HL-60/S4 treated with phorbol 12-myristate 13-acetate at 8.2 ng/mL for 4 days and 3 days (cell line): ENCODE measurements around the gene MAP3K1.
"Not testable (repeated sequence)": the region's sequence is repeated elsewhere in the genome, so short reads cannot be mapped to it uniquely, and the experiment has no call there.

Experiments used
- in situ Hi-C: fragments of 300-500 bp; cut with MboI; formaldehyde crosslinking; loops from 2 replicates; pipeline ENCODE4 v1.15.0; 2022; ENCODE audit warnings: low sequenced_read_pairs

MAP3K1 gene

GRCh38 chr5:56815658-56816545, 553 bp downstream of the MAP3K1 start:
- in situ Hi-C loops: no loop called here

GRCh38 chr5:56816546-56817081, 1.3 kb downstream of the MAP3K1 start:
- in situ Hi-C loops: no loop called here

- in situ Hi-C loops: no loop called here
Measured at GRCh38 chr5:56817263-56818014, 2.1 kb downstream of the MAP3K1 start.

- in situ Hi-C loops: no loop called here
Measured at GRCh38 chr5:56818450-56819037, 3.2 kb downstream of the MAP3K1 start.

GRCh38 chr5:56819060-56819881, 3.9 kb downstream of the MAP3K1 start:
- in situ Hi-C loops: no loop called here

GRCh38 chr5:56821868-56822267, 6.5 kb downstream of the MAP3K1 start:
- in situ Hi-C loops: not testable (repeated sequence)

GRCh38 chr5:56822981-56823380, 7.6 kb downstream of the MAP3K1 start:
- in situ Hi-C loops: no loop called here

- in situ Hi-C loops: no loop called here
Measured at GRCh38 chr5:56824019-56824418, 8.7 kb downstream of the MAP3K1 start.

GRCh38 chr5:56825222-56825824, 10.0 kb downstream of the MAP3K1 start:
- in situ Hi-C loops: loop anchor here (25.0 kb wide), 1 partner anchor 888 kb away; no protein-coding TSS in a partner anchor

- in situ Hi-C loops: loop anchor here (25.0 kb wide), 1 partner anchor 890 kb away; no protein-coding TSS in a partner anchor
Measured at GRCh38 chr5:56827049-56827448, 11.7 kb downstream of the MAP3K1 start.

- in situ Hi-C loops: loop anchor here (25.0 kb wide), 1 partner anchor 891 kb away; no protein-coding TSS in a partner anchor
Measured at GRCh38 chr5:56827924-56828323, 12.6 kb downstream of the MAP3K1 start.

GRCh38 chr5:56829137-56829908, 14.0 kb downstream of the MAP3K1 start:
- in situ Hi-C loops: loop anchor here (25.0 kb wide), 1 partner anchor 892 kb away; no protein-coding TSS in a partner anchor

- in situ Hi-C loops: loop anchor here (10.0 to 25.0 kb wide), 2 partner anchors 547 to 894 kb away; no protein-coding TSS in a partner anchor
Measured at GRCh38 chr5:56831773-56832172, 16.4 kb downstream of the MAP3K1 start.

- in situ Hi-C loops: loop anchor here (10.0 to 25.0 kb wide), 2 partner anchors 549 to 896 kb away; no protein-coding TSS in a partner anchor
Measured at GRCh38 chr5:56833325-56833724, 18.0 kb downstream of the MAP3K1 start.

- in situ Hi-C loops: loop anchor here (10.0 to 25.0 kb wide), 2 partner anchors 553 to 900 kb away; no protein-coding TSS in a partner anchor
Measured at GRCh38 chr5:56837381-56837780, 22.0 kb downstream of the MAP3K1 start.

GRCh38 chr5:56837956-56838355, 22.6 kb downstream of the MAP3K1 start:
- in situ Hi-C loops: loop anchor here (10.0 to 25.0 kb wide), 2 partner anchors 553 to 901 kb away; no protein-coding TSS in a partner anchor

- in situ Hi-C loops: loop anchor here (10.0 to 25.0 kb wide), 2 partner anchors 554 to 901 kb away; no protein-coding TSS in a partner anchor
Measured at GRCh38 chr5:56838409-56839039, 23.2 kb downstream of the MAP3K1 start.

GRCh38 chr5:56839062-56839461, 23.7 kb downstream of the MAP3K1 start:
- in situ Hi-C loops: loop anchor here (10.0 to 25.0 kb wide), 2 partner anchors 554 to 902 kb away; no protein-coding TSS in a partner anchor
